Mammary epithelial cell (primary cell): ENCODE data around the gene CEP72.

Source experiments
- EZH2 ChIP-seq: IDR thresholded peaks from 2 replicates; pipeline ENCODE4 v1.6.1; 2012; ENCODE audit warnings: low read length, inconsistent platforms, borderline replicate concordance
- TF ChIP-seq, protein P1 (sequence below), 2 donors: IDR thresholded peaks in 1 of 2; conservative IDR thresholded peaks in 1 of 2; 2 replicates each; pipeline ENCODE4 v1.5.1; 2011 to 2012; ENCODE audit warnings: inconsistent platforms in 2 of 2, low read length in 2 of 2, mild to moderate bottlenecking in 2 of 2, control low read depth in 1 of 2, low read depth in 1 of 2; ENCODE audit not compliant: insufficient read depth in 1 of 2; ENCODE audit errors: extremely low read depth in 1 of 2

DNA sequence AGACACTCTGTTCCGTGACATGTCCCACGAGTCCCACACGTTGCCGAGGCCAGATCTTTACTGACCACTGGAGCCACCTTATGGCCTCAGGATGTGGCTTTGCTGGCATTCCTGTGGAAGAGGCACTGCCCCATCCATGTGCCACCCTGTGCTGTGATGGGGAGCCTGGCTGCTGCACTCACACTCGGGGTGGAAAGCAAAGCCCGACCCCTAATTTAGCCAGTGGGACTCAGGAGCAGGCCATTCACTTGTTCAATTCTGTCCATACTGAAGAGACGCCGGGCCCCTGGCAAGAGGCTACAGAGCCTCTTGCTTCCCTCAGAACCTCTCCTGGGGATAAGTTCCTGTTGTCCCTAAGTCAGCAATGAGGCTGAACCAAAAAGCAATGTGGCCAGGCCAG lies 18.6 kb upstream of the CEP72 start:
- TF ChIP-seq, protein P1, sequence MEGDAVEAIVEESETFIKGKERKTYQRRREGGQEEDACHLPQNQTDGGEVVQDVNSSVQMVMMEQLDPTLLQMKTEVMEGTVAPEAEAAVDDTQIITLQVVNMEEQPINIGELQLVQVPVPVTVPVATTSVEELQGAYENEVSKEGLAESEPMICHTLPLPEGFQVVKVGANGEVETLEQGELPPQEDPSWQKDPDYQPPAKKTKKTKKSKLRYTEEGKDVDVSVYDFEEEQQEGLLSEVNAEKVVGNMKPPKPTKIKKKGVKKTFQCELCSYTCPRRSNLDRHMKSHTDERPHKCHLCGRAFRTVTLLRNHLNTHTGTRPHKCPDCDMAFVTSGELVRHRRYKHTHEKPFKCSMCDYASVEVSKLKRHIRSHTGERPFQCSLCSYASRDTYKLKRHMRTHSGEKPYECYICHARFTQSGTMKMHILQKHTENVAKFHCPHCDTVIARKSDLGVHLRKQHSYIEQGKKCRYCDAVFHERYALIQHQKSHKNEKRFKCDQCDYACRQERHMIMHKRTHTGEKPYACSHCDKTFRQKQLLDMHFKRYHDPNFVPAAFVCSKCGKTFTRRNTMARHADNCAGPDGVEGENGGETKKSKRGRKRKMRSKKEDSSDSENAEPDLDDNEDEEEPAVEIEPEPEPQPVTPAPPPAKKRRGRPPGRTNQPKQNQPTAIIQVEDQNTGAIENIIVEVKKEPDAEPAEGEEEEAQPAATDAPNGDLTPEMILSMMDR (conservative IDR thresholded peaks at IDR 0.05 in 1 of 2, IDR thresholded peaks at IDR 0.05 in 1 of 2; ENCODE audit: extremely low read depth in 1 of 2, insufficient read depth in 1 of 2, low read depth in 1 of 2, low read length in 2 of 2): no peak
- TF ChIP-seq EZH2: no peak
